ENCODE measurements around the gene KIF13A.

- TF ChIP-seq ZBTB40 (IDR thresholded peaks at IDR 0.05) (peak; percentile 75), ZBTB40 (CRISPR knock-in tag; IDR thresholded peaks at IDR 0.05) (no peak), ZBTB17 (CRISPR knock-in tag; IDR thresholded peaks at IDR 0.05) (peak; percentile 81), MCM7 (IDR thresholded peaks at IDR 0.05) (peak in 1 of 2 experiments; percentile 78; a peak in 1 of 4 replicates)
Measured at GRCh38 chr6:17907406-17908229, 79.8 kb downstream of the KIF13A start.
